GM18505 (cell line): Measurements from ENCODE around the gene ARL15.

Source experiments
- ATAC-seq: cut with Tn5 transposase; IDR thresholded peaks from one replicate; pipeline ENCODE4 v1.9.1; 2021; ENCODE audit not compliant: unreplicated experiment
- POLR2A ChIP-seq: IDR thresholded peaks from 4 replicates; pipeline ENCODE4 v1.6.1; 2011; ENCODE audit warnings: borderline replicate concordance; ENCODE audit not compliant: insufficient read depth, insufficient read length; ENCODE audit errors: extremely low read depth

Gene ARL15

GRCh38 chr5:54136516-54137440, 173.6 kb downstream of the ARL15 start:
- no peak for ATAC-seq
- no peak for TF ChIP-seq POLR2A

GRCh38 chr5:54135042-54135441, 175.3 kb downstream of the ARL15 start:
- ATAC-seq: no peak
- no peak for TF ChIP-seq POLR2A

- ATAC-seq: no peak
- TF ChIP-seq POLR2A: no peak
Measured at GRCh38 chr5:54133917-54134316, 176.5 kb downstream of the ARL15 start.

GRCh38 chr5:54120473-54120872, 189.9 kb downstream of the ARL15 start:
- ATAC-seq: no peak
- no peak for TF ChIP-seq POLR2A

GRCh38 chr5:54117957-54118356, 192.4 kb downstream of the ARL15 start:
- no peak for TF ChIP-seq POLR2A

GRCh38 chr5:54115735-54116403, 194.5 kb downstream of the ARL15 start:
- no peak for ATAC-seq
- no peak for TF ChIP-seq POLR2A

More at GRCh38 chr5:54117957-54118356, 192.4 kb downstream of the ARL15 start:
- ATAC-seq: no peak

- no peak for TF ChIP-seq POLR2A
- ATAC-seq: no peak
Measured at GRCh38 chr5:54113060-54113459, 197.3 kb downstream of the ARL15 start.

GRCh38 chr5:54109626-54110330, 200.6 kb downstream of the ARL15 start:
- no peak for TF ChIP-seq POLR2A
- ATAC-seq: no peak

- TF ChIP-seq POLR2A: no peak
- ATAC-seq: no peak
Measured at GRCh38 chr5:54108136-54108535, 202.2 kb downstream of the ARL15 start.

- no peak for ATAC-seq
- no peak for TF ChIP-seq POLR2A
Measured at GRCh38 chr5:54103871-54104270, 206.5 kb downstream of the ARL15 start.

- TF ChIP-seq POLR2A: no peak
- ATAC-seq: no peak
Measured at GRCh38 chr5:54098267-54098666, 212.1 kb downstream of the ARL15 start.

- no peak for ATAC-seq
- TF ChIP-seq POLR2A: no peak
Measured at GRCh38 chr5:54095969-54096368, 214.4 kb downstream of the ARL15 start.

- no peak for ATAC-seq
- no peak for TF ChIP-seq POLR2A
Measured at GRCh38 chr5:54094706-54095105, 215.7 kb downstream of the ARL15 start.
